Measurements from ENCODE around the gene CALN1.
"Not testable (repeated sequence)": the region's sequence is repeated elsewhere in the genome, so short reads cannot be mapped to it uniquely, and the experiment has no call there.

The CALN1 gene

DNA sequence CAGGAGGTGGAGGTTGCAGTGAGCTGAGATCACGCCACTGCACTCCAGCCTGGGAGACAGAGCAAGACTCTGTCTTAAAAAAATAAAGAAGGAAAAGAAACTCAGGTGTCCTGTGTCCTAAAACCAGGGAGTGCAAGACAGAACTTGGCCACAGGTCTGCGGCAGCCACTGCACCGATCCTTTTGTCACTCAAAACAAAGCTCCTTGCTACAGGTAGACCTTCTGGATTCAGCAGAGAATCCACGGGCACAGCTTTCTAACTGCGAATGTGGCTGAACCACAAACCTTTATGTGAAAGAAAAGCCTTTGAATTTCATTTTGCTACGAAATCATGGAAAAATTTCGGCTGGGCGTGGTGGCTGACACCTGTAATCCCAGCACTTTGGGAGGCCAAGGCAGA, 634.9 kb downstream of the CALN1 start:
- no peak for DNase-seq

DNA sequence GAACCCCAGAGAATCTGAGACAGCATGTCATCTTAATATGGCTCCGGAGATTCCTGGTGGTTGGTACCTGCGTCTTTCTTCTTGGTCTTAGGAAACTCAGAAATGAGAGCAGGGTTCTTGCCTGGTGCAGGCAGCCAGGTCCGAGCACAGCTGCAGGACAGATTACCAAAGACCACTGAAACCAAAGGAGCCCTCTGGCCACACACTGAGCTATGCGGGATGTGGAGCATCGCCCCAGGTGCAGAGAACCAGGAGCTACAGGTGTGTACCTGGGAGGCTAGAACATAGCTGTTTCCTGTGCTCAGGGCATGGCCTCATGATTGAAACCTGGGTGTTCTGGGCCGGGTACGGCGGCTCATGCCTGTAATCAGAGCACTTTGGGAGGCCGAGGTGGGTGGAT, 635.4 kb downstream of the CALN1 start:
- no peak for DNase-seq

DNA sequence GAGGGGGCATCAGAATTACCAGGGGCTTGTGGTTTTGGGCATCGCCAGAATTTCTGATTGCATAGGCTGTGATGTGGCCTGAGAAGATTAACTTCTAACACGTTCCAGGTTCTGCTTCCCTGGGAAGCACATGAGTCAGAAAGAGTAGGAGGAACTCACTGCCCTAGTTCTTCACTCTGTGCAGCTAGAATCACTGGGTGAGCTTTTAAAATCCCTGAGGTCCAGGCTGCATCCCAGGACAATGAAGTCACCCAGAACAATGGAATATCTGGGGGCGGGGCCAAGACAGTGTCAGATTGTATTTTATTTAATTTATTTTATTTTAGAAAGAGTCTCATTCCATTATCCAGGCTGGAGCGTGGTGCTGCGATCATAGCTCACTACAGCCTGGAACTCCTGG, 636.5 kb downstream of the CALN1 start:
- DNase-seq, result no peak

DNA sequence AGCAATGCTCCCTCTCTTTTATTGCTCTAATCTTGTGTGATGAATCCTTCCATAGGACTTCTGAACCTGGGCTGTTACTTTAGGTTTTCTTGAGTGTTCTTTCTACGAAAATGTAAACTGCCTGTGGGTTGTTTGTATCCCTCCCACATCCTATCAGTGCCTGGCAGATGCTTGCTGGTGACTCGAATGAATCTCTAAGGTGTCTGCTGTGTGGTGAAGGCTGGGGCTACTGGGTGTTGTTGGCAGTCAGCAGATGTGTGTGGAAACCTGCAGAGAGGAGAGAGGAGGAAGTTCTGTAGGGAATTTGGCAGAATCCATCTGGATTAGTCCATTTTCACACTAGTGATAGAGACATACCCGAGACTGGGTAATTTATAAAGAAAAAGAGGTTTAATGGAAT, 639.4 kb downstream of the CALN1 start:
- no peak for DNase-seq

DNA sequence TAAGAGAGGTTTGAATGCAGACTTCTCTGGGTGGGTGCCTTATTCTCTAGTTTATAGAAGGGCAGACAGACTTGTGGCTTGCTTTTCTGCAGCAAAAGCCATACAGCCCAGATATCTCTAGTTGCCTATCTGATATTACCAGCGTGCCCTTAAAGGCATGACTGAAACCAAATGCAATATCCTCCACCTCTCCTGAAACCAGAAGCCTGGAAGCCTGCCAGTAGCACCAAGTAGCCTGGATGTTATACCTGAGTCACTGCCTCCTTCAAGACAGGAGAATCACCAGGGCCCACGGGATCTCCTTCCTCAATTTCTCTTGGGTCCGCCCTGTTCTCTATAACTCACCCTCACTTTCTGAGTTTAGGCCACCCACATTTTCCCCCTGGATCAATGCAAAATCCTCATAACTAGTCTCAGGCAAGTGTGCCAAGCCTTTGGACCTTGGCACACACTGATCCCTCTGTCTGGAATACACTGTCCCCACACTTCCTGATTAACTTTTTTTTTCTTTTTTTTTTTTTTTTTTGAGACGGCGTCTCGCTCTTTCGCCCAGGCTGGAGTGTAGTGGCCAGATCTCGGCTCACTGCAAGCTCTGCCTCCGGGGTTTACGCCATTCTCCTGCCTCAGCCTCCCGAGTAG, 641.8 kb downstream of the CALN1 start:
- no peak for DNase-seq

DNA sequence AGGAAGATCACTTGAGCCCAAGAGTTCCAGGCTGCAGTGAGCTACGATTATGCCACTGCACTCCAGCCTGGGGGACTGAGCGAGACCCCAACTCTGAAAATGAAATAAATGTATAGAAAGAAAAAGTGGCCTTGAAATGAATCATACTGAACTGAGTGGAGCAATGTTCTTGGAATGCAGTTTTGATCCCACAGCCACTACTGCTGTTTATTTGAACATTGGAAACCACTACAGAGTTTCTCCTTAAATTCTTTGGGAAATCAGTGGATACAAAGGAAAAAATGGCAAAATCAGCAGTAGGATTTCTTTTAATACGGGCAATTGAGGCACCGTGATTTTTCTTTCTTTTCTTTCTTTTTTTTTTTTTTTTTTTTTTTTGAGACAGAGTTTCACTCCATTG, 642.8 kb downstream of the CALN1 start:
- no peak for DNase-seq

DNA sequence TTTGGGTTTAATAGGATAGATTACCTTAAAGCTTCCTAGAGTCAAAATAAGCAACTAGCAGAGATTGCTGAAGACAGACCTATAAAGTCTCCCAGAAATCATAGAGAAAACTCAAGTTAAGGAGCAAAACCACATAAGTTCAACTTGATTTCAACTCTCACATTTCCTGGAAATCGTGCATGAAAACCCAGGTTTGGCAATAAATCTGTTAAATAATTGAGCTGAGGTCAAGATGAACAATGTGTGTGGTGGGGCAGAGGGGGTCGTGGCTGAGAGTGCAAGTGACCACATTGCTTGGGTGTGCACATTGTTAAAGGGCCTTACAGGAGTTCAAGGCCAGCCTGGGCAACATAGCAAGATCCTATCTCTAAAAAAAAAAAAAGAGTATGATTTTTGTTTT, 643.7 kb downstream of the CALN1 start:
- DNase-seq, result no peak

DNA sequence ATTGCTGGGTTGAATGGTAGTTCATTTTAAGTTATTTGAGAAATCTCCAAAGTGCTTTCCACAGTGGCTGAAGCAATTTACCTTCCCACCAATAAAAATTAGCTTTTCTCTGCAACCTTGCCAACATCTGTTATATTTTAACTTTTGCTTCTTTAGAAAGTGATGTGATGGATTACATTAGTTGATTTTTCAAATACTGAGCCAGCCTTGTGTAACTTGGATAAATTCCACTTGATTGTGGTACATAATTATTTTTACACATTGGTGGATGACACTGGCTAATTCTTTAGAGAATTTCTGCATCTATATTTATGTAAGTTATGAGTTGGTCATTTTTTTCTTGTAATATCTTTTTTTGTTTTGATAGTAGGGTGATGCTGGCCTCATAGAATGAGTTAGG, 646.1 kb downstream of the CALN1 start:
- DNase-seq, result no peak

DNA sequence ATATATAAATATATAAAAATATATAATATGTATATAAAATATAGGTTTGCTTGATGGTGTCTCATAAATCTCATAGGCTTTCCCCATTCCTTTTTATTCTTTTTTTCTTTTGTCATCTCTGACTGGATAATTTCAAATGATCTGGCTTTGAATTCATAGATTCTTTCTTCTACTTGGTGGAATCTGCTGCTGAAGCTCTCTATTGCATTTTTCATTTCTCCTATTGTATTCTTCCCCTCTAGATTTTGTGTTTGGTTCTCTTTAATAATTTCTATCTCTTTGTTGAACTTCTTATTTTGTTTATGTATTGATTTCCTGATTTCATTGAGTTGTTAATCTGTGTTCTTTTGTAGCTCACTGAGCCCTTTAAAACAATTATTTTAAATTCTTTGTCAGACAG, 650.8 kb downstream of the CALN1 start:
- no peak for DNase-seq

DNA sequence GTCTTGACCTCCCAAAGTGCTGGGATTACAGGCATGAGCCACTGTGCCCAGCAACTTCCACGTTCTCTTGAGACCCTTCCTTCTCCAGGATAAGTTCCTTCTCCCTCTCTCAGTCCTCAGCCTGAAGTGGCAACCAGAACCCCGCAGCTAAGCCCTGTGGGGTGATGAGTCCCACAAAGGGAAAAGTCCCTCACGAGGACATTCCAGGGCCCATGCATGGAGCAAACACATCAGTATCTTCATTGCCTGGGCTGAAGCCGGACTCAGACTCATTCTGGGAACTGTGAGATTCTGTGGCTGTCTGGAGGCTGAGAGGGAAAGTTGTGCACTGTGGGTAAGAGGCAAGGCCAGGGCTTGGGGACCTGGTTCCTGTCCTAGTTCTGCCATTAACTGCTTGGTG, 657.3 kb downstream of the CALN1 start:
- DNase-seq, result no peak

DNA sequence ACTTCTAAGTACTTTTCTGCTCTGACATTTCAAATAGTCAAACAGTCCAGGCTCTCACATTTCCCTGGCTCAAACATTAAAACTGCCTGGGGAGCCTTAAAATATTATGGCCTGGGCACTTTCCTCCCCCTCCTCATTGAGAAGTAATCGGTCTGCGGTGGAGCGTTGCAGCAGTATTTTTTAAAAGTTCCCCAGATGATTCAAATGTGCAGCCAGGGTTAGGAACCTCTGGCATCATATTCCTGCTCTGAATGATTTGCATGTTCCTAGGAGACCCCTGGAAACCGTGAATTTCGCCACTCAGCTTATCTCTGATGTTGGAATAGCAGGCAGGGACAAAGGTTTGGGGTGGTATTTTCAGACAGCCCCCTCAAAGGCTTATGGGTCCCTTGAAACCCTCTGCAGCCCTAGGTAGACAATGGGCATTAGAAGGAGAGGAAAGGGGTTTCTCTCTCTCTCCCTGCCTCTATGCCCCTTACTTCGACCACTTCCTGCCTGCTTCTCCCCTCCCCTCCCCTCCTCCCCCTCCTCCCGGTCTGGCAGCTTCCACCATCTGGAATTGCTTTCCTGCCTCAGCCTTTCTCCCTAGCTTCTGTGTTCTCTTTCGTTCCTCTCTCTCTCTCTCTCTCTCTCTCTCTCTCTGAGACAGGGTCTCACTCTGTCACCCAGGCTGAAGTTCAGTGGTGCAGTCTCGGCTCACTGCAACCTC, 658.0 kb downstream of the CALN1 start:
- DNase-seq, result no peak

DNA sequence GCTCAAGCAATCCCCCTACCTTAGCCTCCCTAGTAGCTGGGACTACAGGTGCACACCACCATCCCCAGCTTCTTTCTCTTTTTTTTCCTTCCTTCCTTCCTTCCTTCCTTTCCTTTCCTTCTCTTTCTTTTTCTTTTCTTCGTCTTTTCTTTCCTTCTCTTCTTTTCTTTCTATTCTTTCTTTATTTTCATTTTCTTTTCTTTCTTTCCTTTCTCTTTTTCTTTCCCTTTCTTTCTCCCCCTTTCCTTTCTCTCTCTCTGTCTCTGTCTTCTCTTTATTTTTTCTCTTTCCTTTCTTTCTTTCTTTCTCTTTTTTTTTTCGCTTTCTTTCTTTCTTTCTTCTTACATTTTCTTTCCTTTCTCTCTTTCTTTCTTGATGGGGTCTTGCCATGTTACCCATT, 658.9 kb downstream of the CALN1 start:
- no peak for DNase-seq

DNA sequence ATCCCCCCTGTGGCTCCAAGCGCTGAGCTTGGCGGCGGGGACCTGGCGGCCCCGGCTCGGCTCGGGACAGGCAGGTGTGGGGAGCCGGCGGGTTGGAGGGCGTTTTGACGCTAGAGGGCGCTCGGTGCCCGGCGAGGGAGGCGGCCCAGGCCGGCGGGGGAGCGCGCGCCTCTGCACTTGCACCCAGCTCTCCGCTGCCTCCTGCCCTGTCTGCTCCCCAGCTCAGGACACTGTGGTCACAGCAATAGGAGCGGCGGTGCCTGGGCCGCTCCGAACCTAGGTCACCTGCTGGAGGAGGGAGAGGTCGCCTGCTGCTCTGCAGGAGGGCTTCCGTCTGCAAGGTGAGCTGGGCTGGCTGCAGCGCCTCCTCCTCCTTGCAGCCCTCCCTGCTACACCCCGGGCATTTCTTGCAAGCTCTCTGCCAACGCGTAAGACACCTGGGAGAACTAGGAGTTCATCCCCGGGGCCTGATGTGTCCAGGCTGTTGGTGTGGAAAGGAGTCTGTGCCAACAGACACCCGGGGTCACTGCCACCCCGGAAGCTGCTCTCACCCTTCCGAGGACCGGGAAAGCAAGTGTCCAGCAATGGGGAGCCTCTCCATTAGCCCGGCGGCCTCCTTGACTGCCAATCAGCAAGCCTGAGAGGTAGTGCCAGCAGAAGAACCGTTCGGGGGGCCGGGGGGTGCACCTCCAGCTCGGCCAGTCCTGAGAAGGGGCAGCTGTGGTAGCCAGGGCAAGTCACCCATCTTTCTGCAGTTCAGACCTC, 659.8 kb downstream of the CALN1 start:
- DNase-seq, result peak in 1 of 4 experiments; percentile 14

DNA sequence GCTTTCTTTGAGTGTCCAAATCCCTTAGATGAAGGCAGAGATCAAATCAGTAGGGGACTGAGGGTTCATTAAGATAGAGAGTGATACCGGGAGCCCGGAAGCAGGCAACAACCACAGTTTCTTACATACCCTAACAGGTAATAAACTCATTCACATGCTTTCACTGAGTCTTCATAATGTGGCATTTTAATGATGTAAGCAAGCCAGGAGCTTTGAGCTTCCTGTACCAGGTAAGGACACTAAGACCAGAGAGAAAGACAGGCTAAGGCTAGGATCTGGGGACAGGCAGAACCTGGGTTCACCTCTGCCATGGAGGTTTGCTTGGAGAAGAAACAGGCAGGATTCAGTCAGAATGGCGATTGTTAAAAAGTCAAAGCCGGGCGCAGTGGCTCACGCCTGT, 661.8 kb downstream of the CALN1 start:
- no peak for DNase-seq

DNA sequence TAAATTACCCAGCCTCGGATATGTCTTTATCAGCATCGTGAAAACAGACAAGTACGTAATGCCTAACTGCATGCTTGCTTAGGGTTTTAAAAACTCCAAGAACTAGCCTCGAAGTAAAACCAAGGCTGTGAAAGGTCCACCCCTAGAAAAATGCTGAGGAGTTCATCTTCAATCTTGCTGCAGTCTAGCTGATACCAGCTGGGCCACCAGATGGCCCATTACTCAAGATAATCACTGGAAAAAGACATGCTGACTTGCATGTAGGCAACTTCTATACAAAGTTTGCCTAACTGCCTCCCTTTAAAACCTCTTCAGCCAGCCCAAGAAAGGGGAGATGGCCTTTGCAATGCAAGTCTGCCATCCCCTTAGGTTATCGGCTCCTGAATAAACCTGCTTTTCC, 666.1 kb downstream of the CALN1 start:
- no peak for DNase-seq

DNA sequence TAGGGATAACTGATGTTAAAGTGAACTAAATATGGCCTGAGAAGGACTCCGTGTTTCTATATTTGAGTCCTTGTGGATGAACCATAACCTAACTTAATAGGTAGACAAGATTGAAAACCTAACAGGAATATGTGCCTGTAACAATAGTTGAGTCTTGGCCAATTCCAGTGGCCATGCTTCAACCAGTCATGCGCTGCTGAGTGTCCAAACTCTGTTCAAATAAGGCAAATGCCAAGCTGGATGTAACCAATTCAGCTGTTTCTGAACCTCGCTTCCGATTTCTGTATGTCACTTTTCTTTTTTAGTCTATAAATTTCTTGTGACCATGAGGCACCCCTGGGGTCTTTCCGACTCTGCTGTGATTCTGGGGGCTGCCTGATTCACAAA, 672.0 kb downstream of the CALN1 start:
- DNase-seq, result no peak

DNA sequence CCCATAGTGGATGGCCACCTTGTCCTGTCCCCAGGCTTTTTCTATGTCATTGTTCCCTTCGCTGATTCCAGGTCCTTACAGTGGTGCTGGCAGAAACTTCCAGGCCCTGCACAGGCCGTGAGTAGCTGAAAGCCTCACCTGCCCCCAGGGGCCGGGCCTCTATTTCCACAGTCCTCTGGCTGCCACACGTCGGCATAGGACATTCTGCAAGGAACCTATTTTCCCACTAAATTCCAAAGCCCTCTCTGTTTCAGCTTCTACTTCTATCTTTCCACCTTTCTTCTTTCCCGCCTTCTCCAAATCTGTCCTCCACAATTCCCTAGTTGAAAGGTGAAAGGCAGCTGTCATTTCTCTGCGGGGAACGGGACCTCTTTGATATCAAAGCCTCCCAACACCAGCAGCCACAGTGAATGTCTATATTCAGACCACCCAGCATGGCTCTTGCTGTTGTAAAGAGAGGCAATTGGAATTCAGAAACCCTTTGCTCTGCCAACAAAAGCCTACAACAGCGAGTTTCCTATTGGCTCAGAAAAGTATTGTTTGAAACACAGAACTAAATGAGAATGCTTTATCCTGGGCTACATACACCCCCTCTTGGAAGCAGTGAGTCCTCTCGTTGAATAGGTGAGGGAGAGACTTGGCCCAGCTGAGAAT, 672.5 kb downstream of the CALN1 start:
- DNase-seq, result no peak

DNA sequence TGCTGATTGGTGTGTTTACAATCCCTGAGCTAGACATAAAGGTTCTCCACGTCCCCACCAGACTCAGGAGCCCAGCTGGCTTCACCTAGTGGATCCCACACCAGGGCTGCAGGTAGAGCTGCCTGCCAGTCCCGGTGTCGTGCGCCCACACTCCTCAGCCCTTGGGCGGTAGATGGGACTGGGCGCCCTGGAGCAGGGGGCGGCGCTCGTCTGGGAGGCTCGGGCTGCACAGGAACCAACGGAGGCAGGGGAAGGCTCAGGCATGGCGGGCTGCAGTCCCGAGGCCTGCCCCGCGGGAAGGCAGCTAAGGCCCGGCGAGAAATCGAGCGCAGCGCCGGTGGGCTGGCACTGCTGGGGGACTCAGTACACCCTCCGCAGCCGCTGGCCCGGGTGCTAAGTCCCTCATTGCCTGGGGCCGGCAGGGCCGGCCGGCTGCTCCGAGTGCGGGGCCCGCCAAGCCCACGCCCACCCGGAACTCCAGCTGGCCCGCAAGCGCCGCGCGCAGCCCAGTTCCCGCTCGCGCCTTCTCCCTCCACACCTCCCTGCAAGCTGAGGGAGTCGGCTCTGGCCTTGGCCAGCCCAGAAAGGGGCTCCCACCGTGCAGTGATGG, 674.1 kb downstream of the CALN1 start:
- not testable (repeated sequence) for DNase-seq

DNA sequence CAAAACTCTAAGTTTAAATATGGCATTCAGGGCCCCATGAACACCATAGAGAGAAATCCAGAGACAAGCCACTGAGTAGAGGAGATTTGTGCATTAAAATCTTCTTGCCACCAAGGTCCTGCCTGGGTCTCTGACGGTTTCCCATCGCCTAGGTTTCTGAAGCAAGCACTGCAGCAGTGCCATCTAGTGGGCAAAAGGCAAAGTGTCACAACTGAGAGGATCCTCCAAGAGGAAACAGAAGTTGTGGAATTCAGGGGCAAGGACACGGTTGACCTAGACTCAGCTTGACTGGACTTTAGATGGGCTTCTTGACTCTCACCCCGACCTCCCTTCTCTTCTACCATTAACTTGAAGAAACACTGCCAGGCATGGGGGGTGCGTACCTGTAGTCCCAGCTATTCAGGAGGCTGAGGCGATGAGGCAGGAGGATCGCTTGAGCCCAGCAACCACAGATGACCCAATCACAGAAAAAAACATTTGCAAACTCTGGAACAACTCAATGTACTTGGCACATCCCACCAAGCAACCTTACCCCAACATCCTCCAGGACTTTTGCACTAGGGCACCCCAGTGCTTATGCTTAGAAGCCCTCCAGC, 676.1 kb downstream of the CALN1 start:
- peak in 1 of 4 experiments; percentile 2 for DNase-seq

DNA sequence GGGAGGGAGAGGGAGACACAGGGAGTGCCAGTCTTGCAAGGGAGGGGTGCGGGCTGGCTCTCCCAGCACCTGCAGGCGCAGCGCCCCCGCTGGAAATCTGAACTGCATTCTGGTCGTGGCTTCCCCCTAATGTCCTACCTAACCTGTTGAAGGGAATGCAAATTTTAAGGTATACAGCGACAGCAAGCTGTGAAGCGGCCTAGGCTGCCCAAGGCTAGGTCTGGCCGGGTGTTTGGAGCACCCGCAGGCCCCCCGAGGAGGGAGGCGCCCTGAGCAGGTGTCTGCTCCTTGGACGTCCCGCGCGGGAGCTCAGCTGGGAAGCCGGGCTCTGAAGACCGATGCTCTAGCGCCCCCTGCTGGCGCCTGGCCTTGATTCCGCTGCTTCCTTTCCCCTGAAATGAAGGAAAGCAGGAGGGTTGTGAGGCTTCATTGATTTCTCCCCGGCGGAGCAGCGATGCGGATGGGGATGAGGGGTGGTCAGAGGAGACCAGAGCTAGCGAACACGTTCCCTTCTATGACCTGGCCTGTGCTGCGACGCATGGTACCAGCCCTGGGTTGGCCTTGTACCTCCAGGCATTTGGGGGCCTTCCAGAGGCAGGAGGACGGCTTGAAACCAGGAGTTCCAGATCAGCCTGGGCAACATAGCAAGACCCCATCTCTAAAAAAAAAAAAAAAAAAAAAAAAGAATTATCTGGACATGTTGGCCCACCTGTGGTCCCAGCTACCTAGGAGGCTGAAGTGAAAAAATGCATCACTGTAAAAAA, 678.8 kb downstream of the CALN1 start:
- DNase-seq, result peak; percentile 3 to 40 (median 27)

DNA sequence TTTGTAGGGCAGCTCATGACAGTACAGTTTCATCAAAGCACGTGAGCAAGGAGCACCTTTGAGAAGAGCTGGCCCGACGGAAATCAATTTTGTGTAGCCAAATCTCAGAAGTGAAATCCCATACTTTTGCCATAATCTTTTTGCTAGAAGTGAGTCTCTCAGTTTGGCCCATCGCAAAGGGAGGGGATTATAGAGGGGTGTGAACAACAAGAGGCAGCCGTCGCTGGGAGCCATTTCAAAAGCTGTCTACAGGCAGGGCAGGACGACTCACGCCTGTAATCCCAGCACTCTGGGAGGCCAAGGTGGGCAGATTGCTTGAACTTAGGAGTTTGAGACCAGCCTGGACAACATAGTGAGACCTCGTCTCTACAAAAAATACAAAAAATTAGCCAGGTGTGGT, 680.4 kb downstream of the CALN1 start:
- no peak for DNase-seq

All from activated naive CD4-positive, alpha-beta T cell (primary cell).